ENCODE measurements around the gene TSC22D1.

Gene TSC22D1

DNA sequence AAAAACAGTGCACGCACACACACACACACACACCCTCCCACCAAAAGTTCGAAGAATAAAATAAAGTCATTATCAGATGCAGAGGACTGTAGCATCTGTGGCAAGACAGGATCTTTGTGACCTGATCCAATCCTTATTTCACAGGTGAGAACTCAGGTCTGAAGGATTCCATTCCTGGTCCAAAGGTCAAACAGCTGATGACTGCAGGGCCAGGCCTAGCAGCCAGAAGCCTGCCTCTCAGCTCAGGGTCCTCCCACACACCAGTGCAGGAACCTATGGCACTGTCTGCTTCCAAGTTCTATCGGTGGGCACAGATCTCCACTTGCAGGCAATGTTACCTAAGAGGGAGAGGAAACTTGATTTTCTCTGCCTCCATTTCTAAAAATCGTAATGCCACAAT, 145.0 kb downstream of the TSC22D1 start:
- no peaks in the 10 kb centered on the region for H3K36me3 ChIP-seq (ENCODE audit: low read length)
- no peaks in the 10 kb centered on the region for H3K9me3 ChIP-seq (ENCODE audit: insufficient read depth, low read length)
- no peaks in the 10 kb centered on the region for H3K79me2 ChIP-seq (ENCODE audit: insufficient read depth, low read length)
- no peaks in the 10 kb centered on the region for H3K9me2 ChIP-seq (replicated peaks; ENCODE audit: insufficient read depth, low read length)
- H2AFZ ChIP-seq (ENCODE audit: low read depth, low read length, severe bottlenecking): no peak overlapping the region
- H3K27ac ChIP-seq (ENCODE audit: low read depth, low read length): no peak overlapping the region
- H3K27me3 ChIP-seq (ENCODE audit: low read length): no peaks in the 10 kb centered on the region
- no peak overlapping the region for H3K9ac ChIP-seq (ENCODE audit: low read length)
- TF ChIP-seq, protein P1, sequence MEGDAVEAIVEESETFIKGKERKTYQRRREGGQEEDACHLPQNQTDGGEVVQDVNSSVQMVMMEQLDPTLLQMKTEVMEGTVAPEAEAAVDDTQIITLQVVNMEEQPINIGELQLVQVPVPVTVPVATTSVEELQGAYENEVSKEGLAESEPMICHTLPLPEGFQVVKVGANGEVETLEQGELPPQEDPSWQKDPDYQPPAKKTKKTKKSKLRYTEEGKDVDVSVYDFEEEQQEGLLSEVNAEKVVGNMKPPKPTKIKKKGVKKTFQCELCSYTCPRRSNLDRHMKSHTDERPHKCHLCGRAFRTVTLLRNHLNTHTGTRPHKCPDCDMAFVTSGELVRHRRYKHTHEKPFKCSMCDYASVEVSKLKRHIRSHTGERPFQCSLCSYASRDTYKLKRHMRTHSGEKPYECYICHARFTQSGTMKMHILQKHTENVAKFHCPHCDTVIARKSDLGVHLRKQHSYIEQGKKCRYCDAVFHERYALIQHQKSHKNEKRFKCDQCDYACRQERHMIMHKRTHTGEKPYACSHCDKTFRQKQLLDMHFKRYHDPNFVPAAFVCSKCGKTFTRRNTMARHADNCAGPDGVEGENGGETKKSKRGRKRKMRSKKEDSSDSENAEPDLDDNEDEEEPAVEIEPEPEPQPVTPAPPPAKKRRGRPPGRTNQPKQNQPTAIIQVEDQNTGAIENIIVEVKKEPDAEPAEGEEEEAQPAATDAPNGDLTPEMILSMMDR (IDR thresholded peaks at IDR 0.05; ENCODE audit: insufficient read depth, low read length, poor library complexity, severe bottlenecking): no peak
- no peak for TF ChIP-seq EZH2phosphoT487 (conservative IDR thresholded peaks at IDR 0.05; ENCODE audit: low read length)
- H3K4me3 ChIP-seq (ENCODE audit: insufficient read depth, low read length, poor library complexity, severe bottlenecking): no peak overlapping the region
- H3F3A ChIP-seq (ENCODE audit: insufficient read depth): peaks cover 11% of the 10 kb centered on the region; the same call in 1 of the 2 replicates
- no peaks in the 10 kb centered on the region for H4K20me1 ChIP-seq (ENCODE audit: low read depth, low read length)
- no peak overlapping the region for H3K4me2 ChIP-seq (ENCODE audit: low read depth, low read length, poor library complexity, severe bottlenecking)

DNA sequence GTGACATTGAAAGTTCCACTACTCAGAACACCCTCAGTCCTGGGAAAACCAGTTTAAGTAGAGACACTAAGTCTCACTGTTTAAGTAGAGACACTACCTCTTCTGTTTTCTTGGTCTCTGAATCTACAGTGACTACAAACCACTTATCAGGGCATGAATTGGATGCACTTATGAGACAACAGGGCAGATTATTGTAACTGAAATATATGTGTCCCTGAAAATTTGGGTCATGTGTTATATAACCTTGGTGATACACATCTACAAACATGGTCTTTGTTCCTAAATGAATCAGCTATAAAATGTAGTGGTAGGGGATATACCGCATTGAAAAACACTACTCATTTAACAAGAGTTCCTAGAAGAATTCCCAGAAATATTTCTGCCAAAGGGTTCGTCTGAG, 146.8 kb downstream of the TSC22D1 start:
- no peaks in the 10 kb centered on the region for H3K27me3 ChIP-seq (ENCODE audit: low read length)

DNA sequence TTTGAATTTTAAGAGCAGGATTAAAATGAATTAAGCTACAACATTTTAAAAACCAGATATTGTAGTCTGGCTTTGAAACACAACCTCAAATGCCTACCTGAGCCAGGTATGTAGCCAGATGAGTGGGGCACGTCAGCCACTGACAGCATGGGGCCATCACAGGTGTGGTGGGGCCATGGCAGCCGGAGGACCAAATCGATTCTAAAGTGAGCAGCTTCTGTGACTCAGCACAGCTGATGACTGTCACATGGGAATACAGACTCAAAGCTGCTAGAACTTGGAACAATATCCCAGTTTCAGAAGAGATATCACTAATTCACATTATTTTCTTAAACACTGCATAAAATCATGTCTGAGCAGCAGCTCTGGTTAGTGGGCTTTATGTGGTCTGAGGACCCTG, 149.7 kb downstream of the TSC22D1 start:
- Histone ChIP-seq H2AFZ (ENCODE audit: low read depth, low read length, severe bottlenecking) (no peak overlapping the region), H3K4me3 (ENCODE audit: insufficient read depth, low read length, poor library complexity, severe bottlenecking) (no peak overlapping the region), H3K27me3 (ENCODE audit: low read length) (no peaks in the 10 kb centered on the region), H3K9ac (ENCODE audit: low read length) (no peak overlapping the region), H3K79me2 (ENCODE audit: insufficient read depth, low read length) (no peaks in the 10 kb centered on the region), H3F3A (ENCODE audit: insufficient read depth) (no peaks in the 10 kb centered on the region), H3K9me3 (ENCODE audit: insufficient read depth, low read length) (no peaks in the 10 kb centered on the region), H3K4me2 (ENCODE audit: low read depth, low read length, poor library complexity, severe bottlenecking) (no peak overlapping the region), H3K9me2 (replicated peaks; ENCODE audit: insufficient read depth, low read length) (no peaks in the 10 kb centered on the region), H3K36me3 (ENCODE audit: low read length) (no peaks in the 10 kb centered on the region), H3K27ac (ENCODE audit: low read depth, low read length) (no peak overlapping the region), H4K20me1 (ENCODE audit: low read depth, low read length) (no peaks in the 10 kb centered on the region)
- TF ChIP-seq, protein P1 (IDR thresholded peaks at IDR 0.05; ENCODE audit: insufficient read depth, low read length, poor library complexity, severe bottlenecking): no peak
- TF ChIP-seq EZH2phosphoT487 (conservative IDR thresholded peaks at IDR 0.05; ENCODE audit: low read length): no peak

More for the DNA sequence above, 146.8 kb downstream of the TSC22D1 start:
- Histone ChIP-seq H3K79me2 (ENCODE audit: insufficient read depth, low read length) (no peaks in the 10 kb centered on the region), H3K4me3 (ENCODE audit: insufficient read depth, low read length, poor library complexity, severe bottlenecking) (no peak overlapping the region), H3K9me3 (ENCODE audit: insufficient read depth, low read length) (no peaks in the 10 kb centered on the region), H3K9ac (ENCODE audit: low read length) (no peak overlapping the region), H3F3A (ENCODE audit: insufficient read depth) (peaks cover 8% of the 10 kb centered on the region; the same call in 1 of the 2 replicates), H2AFZ (ENCODE audit: low read depth, low read length, severe bottlenecking) (no peak overlapping the region), H4K20me1 (ENCODE audit: low read depth, low read length) (no peaks in the 10 kb centered on the region), H3K9me2 (replicated peaks; ENCODE audit: insufficient read depth, low read length) (no peaks in the 10 kb centered on the region), H3K36me3 (ENCODE audit: low read length) (no peaks in the 10 kb centered on the region), H3K4me2 (ENCODE audit: low read depth, low read length, poor library complexity, severe bottlenecking) (no peak overlapping the region), H3K27ac (ENCODE audit: low read depth, low read length) (no peak overlapping the region)
- TF ChIP-seq, protein P1 (IDR thresholded peaks at IDR 0.05; ENCODE audit: insufficient read depth, low read length, poor library complexity, severe bottlenecking): no peak
- TF ChIP-seq EZH2phosphoT487 (conservative IDR thresholded peaks at IDR 0.05; ENCODE audit: low read length): no peak

DNA sequence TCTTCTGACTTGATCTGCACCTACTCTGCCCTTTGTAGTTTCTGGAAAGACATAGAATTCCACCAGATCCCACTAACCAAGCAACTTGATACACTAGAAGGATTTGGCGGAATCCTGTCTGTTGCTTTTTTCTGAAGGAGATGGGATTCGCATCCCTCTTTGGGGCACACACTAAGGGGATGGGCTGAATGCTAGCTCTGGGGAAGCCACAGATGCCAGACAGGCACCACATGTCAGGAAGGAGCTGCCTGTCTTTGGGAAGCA, 150.4 kb downstream of the TSC22D1 start:
- no peaks in the 10 kb centered on the region for H3K36me3 ChIP-seq (ENCODE audit: low read length)
- no peaks in the 10 kb centered on the region for H4K20me1 ChIP-seq (ENCODE audit: low read depth, low read length)
- no peaks in the 10 kb centered on the region for H3K9me2 ChIP-seq (replicated peaks; ENCODE audit: insufficient read depth, low read length)
- no peaks in the 10 kb centered on the region for H3F3A ChIP-seq (ENCODE audit: insufficient read depth)
- H3K27ac ChIP-seq (ENCODE audit: low read depth, low read length): no peak overlapping the region
- H3K4me2 ChIP-seq (ENCODE audit: low read depth, low read length, poor library complexity, severe bottlenecking): no peak overlapping the region
- H3K4me3 ChIP-seq (ENCODE audit: insufficient read depth, low read length, poor library complexity, severe bottlenecking): no peak overlapping the region
- no peak for TF ChIP-seq EZH2phosphoT487 (conservative IDR thresholded peaks at IDR 0.05; ENCODE audit: low read length)
- TF ChIP-seq, protein P1 (IDR thresholded peaks at IDR 0.05; ENCODE audit: insufficient read depth, low read length, poor library complexity, severe bottlenecking): no peak
- H3K9me3 ChIP-seq (ENCODE audit: insufficient read depth, low read length): no peaks in the 10 kb centered on the region
- no peaks in the 10 kb centered on the region for H3K27me3 ChIP-seq (ENCODE audit: low read length)
- H3K79me2 ChIP-seq (ENCODE audit: insufficient read depth, low read length): no peaks in the 10 kb centered on the region
- H2AFZ ChIP-seq (ENCODE audit: low read depth, low read length, severe bottlenecking): no peak overlapping the region
- no peak overlapping the region for H3K9ac ChIP-seq (ENCODE audit: low read length)

All from SU-DHL-6 (cell line).